ENCODE results near the gene TASOR2.

- no peak for TF ChIP-seq EZH2 (IDR thresholded peaks at IDR 0.05)
- no peak for TF ChIP-seq CTCF (IDR thresholded peaks at IDR 0.05 in 2 of 3, conservative IDR thresholded peaks at IDR 0.05 in 1 of 3; ENCODE audit: borderline replicate concordance in 1 of 3, insufficient read depth in 1 of 3, low read depth in 2 of 3, low read length in 2 of 3)
- TF ChIP-seq POLR2A (IDR thresholded peaks at IDR 0.05; ENCODE audit: borderline replicate concordance, extremely low read depth, insufficient read depth, insufficient read length), result no peak
Observed at GRCh38 chr10:5658871-5659618, 25.6 kb upstream of the TASOR2 start.

Data from HCT116 (cell line).